Peyer's patch (tissue), 4 donors: ENCODE measurements around the gene RGS12.

Experiments used
- CTCF ChIP-seq, 6 experiments: fragments of 450-650 bp in 4 of 6; fragments of 200-600 bp in 2 of 6; sonication (generic) in 1 of 6; IDR thresholded peaks; one replicate each; pipeline ENCODE4 v1.5.1; 2017 to 2019; ENCODE audit warnings: antibody characterized with exemption in 6 of 6, mild to moderate bottlenecking in 3 of 6, moderate library complexity in 1 of 6
- POLR2A ChIP-seq, 2 donors: fragments of 450-650 bp; IDR thresholded peaks; one replicate each; pipeline ENCODE4 v1.5.1; 2017; ENCODE audit warnings: antibody characterized with exemption in 2 of 2, mild to moderate bottlenecking in 2 of 2, moderate library complexity in 2 of 2

DNA sequence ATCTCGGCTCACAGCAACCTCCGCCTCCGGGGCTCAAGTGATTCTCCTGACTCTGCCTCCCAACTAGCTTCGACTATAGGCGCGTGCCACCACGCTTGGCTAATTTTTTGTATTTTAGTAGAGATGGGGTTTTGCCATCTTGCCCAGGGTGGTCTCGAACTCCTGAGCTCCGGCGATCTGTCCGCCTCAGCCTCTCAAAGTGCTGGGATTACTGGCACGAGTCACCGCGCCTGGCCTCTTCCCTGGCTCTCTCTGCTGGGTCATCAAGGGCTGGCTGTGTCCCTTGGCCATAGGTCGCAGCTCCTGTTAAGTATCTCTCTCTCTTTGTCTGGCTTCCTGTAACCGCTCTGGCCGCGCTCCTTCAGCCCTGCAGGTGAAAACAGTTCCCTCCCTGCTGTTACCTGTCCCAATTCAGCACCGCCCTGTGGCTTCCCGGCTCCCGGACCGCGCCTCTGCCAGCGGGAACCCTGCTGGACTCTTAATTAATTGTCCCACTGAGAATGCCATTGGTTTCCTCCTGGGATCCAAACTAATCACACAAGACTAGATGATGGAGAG lies 1.3 kb upstream of the RGS12 start:
- TF ChIP-seq CTCF (IDR thresholded peaks at IDR 0.05) (no peak), POLR2A (IDR thresholded peaks at IDR 0.05) (peak in 1 of 2 donors; percentile 42)
